H9 (cell line): ENCODE data around the gene GFER. TPM values are rescaled to one million over a fixed set of nuclear protein-coding genes. Genes with fewer than 3 reads are reported as not detected.

Source experiments
- DNase-seq: peaks from one replicate; pipeline ENCODE4 v3.0.0-alpha.2; 2017
- H2AFZ ChIP-seq: one replicate; pipeline ENCODE4 v1.6.1; 2013; ENCODE audit warnings: mild to moderate bottlenecking, low read length, control low read depth, moderate library complexity
- H2AK5ac ChIP-seq: 2 replicates; pipeline ENCODE4 v1.6.1; 2013; ENCODE audit warnings: low read length, control low read depth, mixed read lengths; ENCODE audit not compliant: insufficient read length
- H2BK120ac ChIP-seq: one replicate; pipeline ENCODE4 v1.6.1; 2013; ENCODE audit warnings: low read depth, mild to moderate bottlenecking, low read length, control low read depth, inconsistent platforms; ENCODE audit not compliant: poor library complexity, severe bottlenecking
- H2BK12ac ChIP-seq: 2 replicates; pipeline ENCODE4 v1.6.1; 2013; ENCODE audit warnings: low read length, control low read depth, mixed read lengths, low read depth; ENCODE audit not compliant: insufficient read length
- H2BK15ac ChIP-seq: 2 replicates; pipeline ENCODE4 v1.6.1; 2013; ENCODE audit warnings: low read depth, low read length, control low read depth
- H2BK20ac ChIP-seq: one replicate; pipeline ENCODE4 v1.6.1; 2013; ENCODE audit warnings: low read depth, mild to moderate bottlenecking, low read length, control low read depth, inconsistent platforms; ENCODE audit not compliant: poor library complexity, severe bottlenecking
- H2BK5ac ChIP-seq: 2 replicates; pipeline ENCODE4 v1.6.1; 2013; ENCODE audit warnings: low read length, control low read depth, mixed read lengths; ENCODE audit not compliant: insufficient read length
- H3K14ac ChIP-seq: 2 replicates; pipeline ENCODE4 v1.6.1; 2013; ENCODE audit warnings: low read length, control low read depth; ENCODE audit not compliant: insufficient read depth
- H3K18ac ChIP-seq: 2 replicates; pipeline ENCODE4 v1.6.1; 2013; ENCODE audit warnings: low read depth, mild to moderate bottlenecking, mixed read lengths, low read length, control low read depth; ENCODE audit not compliant: insufficient read length
- H3K23ac ChIP-seq: 2 replicates; pipeline ENCODE4 v1.6.1; 2013; ENCODE audit warnings: low read length, control low read depth, mixed read lengths, low read depth; ENCODE audit not compliant: insufficient read length
- H3K23me2 ChIP-seq: 2 replicates; pipeline ENCODE4 v1.6.1; 2013; ENCODE audit warnings: low read depth, mild to moderate bottlenecking, mixed read lengths, low read length, control low read depth; ENCODE audit not compliant: insufficient read length, poor library complexity, severe bottlenecking
- H3K27ac ChIP-seq: 2 replicates; pipeline ENCODE4 v1.5.1; 2013; ENCODE audit warnings: low read length, control low read depth, mixed read lengths, low read depth; ENCODE audit not compliant: insufficient read length
- H3K27me3 ChIP-seq: 2 replicates; pipeline ENCODE4 v1.6.1; 2013; ENCODE audit warnings: low read length, control low read depth, inconsistent platforms; ENCODE audit not compliant: insufficient read depth
- H3K4ac ChIP-seq: 2 replicates; pipeline ENCODE4 v1.6.1; 2013; ENCODE audit warnings: low read depth, mild to moderate bottlenecking, control low read depth, inconsistent platforms, low read length, moderate library complexity
- H3K4me1 ChIP-seq: 2 replicates; pipeline ENCODE4 v1.6.1; 2013; ENCODE audit warnings: low read length, control low read depth, inconsistent platforms; ENCODE audit not compliant: insufficient read depth
- H3K4me2 ChIP-seq: 2 replicates; pipeline ENCODE4 v1.6.1; 2013; ENCODE audit warnings: low read length, control low read depth, mixed read lengths; ENCODE audit not compliant: insufficient read length, insufficient read depth
- H3K56ac ChIP-seq: 2 replicates; pipeline ENCODE4 v1.6.1; 2013; ENCODE audit warnings: low read depth, mild to moderate bottlenecking, mixed read lengths, low read length, control low read depth; ENCODE audit not compliant: insufficient read length
- H3K79me1 ChIP-seq: 2 replicates; pipeline ENCODE4 v1.6.1; 2013; ENCODE audit warnings: low read depth, mild to moderate bottlenecking, moderate library complexity, low read length, control low read depth, inconsistent platforms; ENCODE audit not compliant: insufficient read depth, poor library complexity, severe bottlenecking
- H3K79me2 ChIP-seq: 2 replicates; pipeline ENCODE4 v1.6.1; 2013; ENCODE audit warnings: low read length, control low read depth, inconsistent platforms; ENCODE audit not compliant: insufficient read depth
- H3K9ac ChIP-seq: 2 replicates; pipeline ENCODE4 v1.6.1; 2013; ENCODE audit warnings: low read length, control low read depth, mixed read lengths; ENCODE audit not compliant: insufficient read length; ENCODE audit errors: extremely low read depth
- H3K9me3 ChIP-seq: one replicate; pipeline ENCODE4 v1.6.1; 2013; ENCODE audit warnings: low read depth, low read length, inconsistent platforms; ENCODE audit not compliant: control insufficient read depth
- H3T11ph ChIP-seq: one replicate; pipeline ENCODE4 v1.6.1; 2013; ENCODE audit warnings: mild to moderate bottlenecking, low read length, control low read depth, inconsistent platforms
- H4K20me1 ChIP-seq: one replicate; pipeline ENCODE4 v1.6.1; 2013; ENCODE audit not compliant: control insufficient read depth, insufficient read length, insufficient read depth
- H4K5ac ChIP-seq: 2 replicates; pipeline ENCODE4 v1.6.1; 2013; ENCODE audit warnings: low read depth, mild to moderate bottlenecking, mixed read lengths, low read length, control low read depth; ENCODE audit not compliant: insufficient read length
- H4K8ac ChIP-seq: replicated peaks from 2 replicates; pipeline ENCODE4 v1.6.1; 2013; ENCODE audit warnings: low read length, control low read depth, mixed read lengths, low read depth; ENCODE audit not compliant: insufficient read length
- H4K91ac ChIP-seq: 2 replicates; pipeline ENCODE4 v1.6.1; 2013; ENCODE audit warnings: low read depth, mild to moderate bottlenecking, moderate library complexity, mixed read lengths, low read length, control low read depth; ENCODE audit not compliant: insufficient read length
- H3K27ac Mint-ChIP-seq, 3 experiments: 2 replicates in 2 of 3; 3 replicates in 1 of 3; pipeline ENCODE4 v1.8.0; 2020 to 2021; ENCODE audit warnings: mixed read lengths in 3 of 3, mild to moderate bottlenecking in 1 of 3, moderate library complexity in 1 of 3
- H3K27me3 Mint-ChIP-seq: 2 replicates; pipeline ENCODE4 v1.8.0; 2021; ENCODE audit warnings: low read depth, mild to moderate bottlenecking, moderate library complexity, mixed read lengths
- H3K36me3 Mint-ChIP-seq, 3 experiments: 2 replicates in 2 of 3; 3 replicates in 1 of 3; pipeline ENCODE4 v1.8.0; 2020 to 2021; ENCODE audit warnings: low read depth in 3 of 3, mixed read lengths in 3 of 3; ENCODE audit not compliant: insufficient read depth in 1 of 3
- H3K4me1 Mint-ChIP-seq, 2 experiments: 2 replicates each; pipeline ENCODE4 v1.8.0; 2020; ENCODE audit warnings: mixed read lengths in 2 of 2
- H3K4me3 Mint-ChIP-seq, 2 experiments: 2 replicates in 1 of 2; 3 replicates in 1 of 2; pipeline ENCODE4 v1.8.0; 2020 to 2021; ENCODE audit warnings: mild to moderate bottlenecking in 2 of 2, mixed read lengths in 2 of 2, moderate library complexity in 1 of 2
- H3K9me3 Mint-ChIP-seq, 2 experiments: 2 replicates in 1 of 2; 3 replicates in 1 of 2; pipeline ENCODE4 v1.8.0; 2020; ENCODE audit warnings: mild to moderate bottlenecking in 2 of 2, mixed read lengths in 2 of 2, moderate library complexity in 1 of 2
- WGBS: extraction: QIAGEN DNeasy Blood & Tissue Kit; methylation state at CpG from one replicate; pipeline ENCODE4 v1.1.7; 2013; ENCODE audit warnings: missing lambda C conversion rate, low lambda C conversion rate, mixed read lengths; ENCODE audit not compliant: insufficient read length; ENCODE audit errors: extremely low coverage; 5-methylcytosine and 5-hydroxymethylcytosine counted together
- total RNA-seq: library from RNA; stranded (reverse); gene quantifications from 2 replicates; pipeline ENCODE4 v1.2.1, GENCODE V29; 2021
- TF ChIP-seq, protein P1 (sequence below): fragments of 200-600 bp; sonication (generic); conservative IDR thresholded peaks from 3 replicates; pipeline ENCODE4 v1.8.0; 2021; ENCODE audit warnings: antibody characterized with exemption, mild to moderate bottlenecking

Gene GFER
- total RNA-seq, 1 experiment from 2014 or later: 49.1 TPM

DNA sequence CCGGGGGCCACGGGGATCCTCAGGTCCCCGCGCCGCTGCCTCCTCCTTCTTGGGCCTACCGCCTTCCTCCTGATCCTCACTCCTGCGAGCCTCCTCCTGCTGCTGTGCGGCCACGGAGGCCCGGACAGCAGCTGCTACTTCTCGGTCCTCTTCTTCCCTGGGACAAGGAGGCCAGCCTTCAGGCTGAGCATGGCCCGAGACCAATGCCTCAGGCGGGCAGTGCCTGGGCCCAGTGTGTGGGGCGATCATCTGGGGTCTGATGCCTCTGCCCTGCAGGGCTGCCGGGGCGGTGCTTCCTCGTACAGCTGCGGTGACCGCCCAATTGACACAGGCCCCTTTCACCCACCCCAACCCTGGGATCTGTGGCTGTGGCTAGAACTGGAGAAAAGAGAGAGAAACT lies 17.0 kb downstream of the GFER start:
- Mint-ChIP-seq H3K4me3 (no peak overlapping the region; a peak in 1 of 5 replicates), H3K9me3 (no peaks in the 10 kb centered on the region), H3K36me3 (peaks cover 18 to 48% (median 48%) of the 10 kb centered on the region in 3 experiments), H3K27ac (no peak overlapping the region; a peak in 1 of 7 replicates), H3K4me1 (peaks cover 5 to 12% of the 10 kb centered on the region in 2 experiments), H3K27me3 (no peaks in the 10 kb centered on the region)
- H3K4ac ChIP-seq: no peak overlapping the region
- H3K27ac ChIP-seq: no peak overlapping the region
- H3K4me1 ChIP-seq: no peaks in the 10 kb centered on the region
- H3K18ac ChIP-seq: no peak overlapping the region
- WGBS: no CpG with 5 or more reads among the region's 19 CpGs
- no peak overlapping the region for H3T11ph ChIP-seq
- H2BK20ac ChIP-seq: no peak overlapping the region
- no peak overlapping the region for H3K4me2 ChIP-seq
- TF ChIP-seq, protein P1, sequence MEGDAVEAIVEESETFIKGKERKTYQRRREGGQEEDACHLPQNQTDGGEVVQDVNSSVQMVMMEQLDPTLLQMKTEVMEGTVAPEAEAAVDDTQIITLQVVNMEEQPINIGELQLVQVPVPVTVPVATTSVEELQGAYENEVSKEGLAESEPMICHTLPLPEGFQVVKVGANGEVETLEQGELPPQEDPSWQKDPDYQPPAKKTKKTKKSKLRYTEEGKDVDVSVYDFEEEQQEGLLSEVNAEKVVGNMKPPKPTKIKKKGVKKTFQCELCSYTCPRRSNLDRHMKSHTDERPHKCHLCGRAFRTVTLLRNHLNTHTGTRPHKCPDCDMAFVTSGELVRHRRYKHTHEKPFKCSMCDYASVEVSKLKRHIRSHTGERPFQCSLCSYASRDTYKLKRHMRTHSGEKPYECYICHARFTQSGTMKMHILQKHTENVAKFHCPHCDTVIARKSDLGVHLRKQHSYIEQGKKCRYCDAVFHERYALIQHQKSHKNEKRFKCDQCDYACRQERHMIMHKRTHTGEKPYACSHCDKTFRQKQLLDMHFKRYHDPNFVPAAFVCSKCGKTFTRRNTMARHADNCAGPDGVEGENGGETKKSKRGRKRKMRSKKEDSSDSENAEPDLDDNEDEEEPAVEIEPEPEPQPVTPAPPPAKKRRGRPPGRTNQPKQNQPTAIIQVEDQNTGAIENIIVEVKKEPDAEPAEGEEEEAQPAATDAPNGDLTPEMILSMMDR: no peak
- no peak for DNase-seq
- no peak overlapping the region for H3K23ac ChIP-seq
- H4K8ac ChIP-seq: no peak overlapping the region
- no peak overlapping the region for H2BK12ac ChIP-seq
- H3K79me1 ChIP-seq: peaks cover 7% of the 10 kb centered on the region
- no peak overlapping the region for H2BK5ac ChIP-seq
- H4K5ac ChIP-seq: no peak overlapping the region
- H4K20me1 ChIP-seq: no peaks in the 10 kb centered on the region
- no peak overlapping the region for H3K56ac ChIP-seq
- no peak overlapping the region for H2BK15ac ChIP-seq
- peaks cover 1% of the 10 kb centered on the region; the same call in 1 of the 2 replicates for H3K79me2 ChIP-seq
- H3K9me3 ChIP-seq: no peaks in the 10 kb centered on the region
- no peak overlapping the region for H4K91ac ChIP-seq
- H2BK120ac ChIP-seq: no peak overlapping the region
- H3K27me3 ChIP-seq: no peaks in the 10 kb centered on the region
- no peak overlapping the region for H3K14ac ChIP-seq
- H3K9ac ChIP-seq: no peak overlapping the region
- no peak overlapping the region for H2AFZ ChIP-seq
- no peak overlapping the region for H2AK5ac ChIP-seq
- no peaks in the 10 kb centered on the region for H3K23me2 ChIP-seq
